Activated CD4-positive, CD25-positive, alpha-beta regulatory T cell treated with anti-CD3 and anti-CD28 coated beads, Interleukin-2, amount 50 U/mL, for 24 hours (primary cell): ENCODE results near the gene PXDN.
"Not testable (repeated sequence)": the region's sequence is repeated elsewhere in the genome, so short reads cannot be mapped to it uniquely, and the experiment has no call there.

Experiments
- ATAC-seq, 2 donors: fragments of 150-1000 bp; cut with Tn5 transposase; one replicate each; pipeline ENCODE4 v1.10.0; 2021; ENCODE audit warnings: mild to moderate bottlenecking in 1 of 2, moderate library complexity in 1 of 2

The PXDN gene

DNA sequence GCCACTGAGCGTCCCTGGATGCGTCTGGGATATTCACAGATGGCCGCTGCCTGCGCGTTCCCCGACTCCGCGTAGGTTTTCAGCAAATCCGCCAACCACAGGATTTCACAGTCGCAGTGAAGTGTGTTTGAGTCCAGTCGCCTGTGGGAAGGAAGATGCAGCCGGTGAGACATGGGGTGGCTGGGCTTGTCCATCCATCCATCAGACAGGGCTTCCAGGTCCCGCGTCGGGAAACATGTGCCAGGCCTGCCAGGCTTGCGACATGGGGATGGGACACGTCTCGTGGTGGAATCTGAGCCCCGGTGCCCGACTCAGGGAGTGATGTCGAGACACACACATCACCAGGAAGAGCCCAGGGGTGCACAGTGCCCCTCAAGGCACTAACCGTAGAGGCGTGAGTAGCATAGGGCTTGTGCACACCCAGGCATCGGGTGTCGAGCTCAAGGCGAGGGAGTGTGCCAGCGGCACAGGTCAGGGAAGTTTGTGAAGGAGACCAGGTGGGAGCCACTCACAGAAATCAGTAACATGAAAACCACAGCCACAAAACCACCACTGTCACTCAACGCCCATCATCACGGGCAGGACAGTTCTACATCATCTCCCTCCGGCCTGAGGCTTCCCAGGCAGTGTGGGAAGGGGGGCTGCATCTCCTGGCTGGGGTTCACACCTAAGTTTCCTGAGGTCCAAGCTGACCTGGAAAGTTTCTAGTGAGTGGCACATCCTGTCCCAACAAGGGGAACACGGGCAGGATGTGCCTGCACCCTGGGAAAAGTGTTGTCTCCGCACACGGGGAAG is 63.9 kb downstream of the PXDN start:
- ATAC-seq: no peak

DNA sequence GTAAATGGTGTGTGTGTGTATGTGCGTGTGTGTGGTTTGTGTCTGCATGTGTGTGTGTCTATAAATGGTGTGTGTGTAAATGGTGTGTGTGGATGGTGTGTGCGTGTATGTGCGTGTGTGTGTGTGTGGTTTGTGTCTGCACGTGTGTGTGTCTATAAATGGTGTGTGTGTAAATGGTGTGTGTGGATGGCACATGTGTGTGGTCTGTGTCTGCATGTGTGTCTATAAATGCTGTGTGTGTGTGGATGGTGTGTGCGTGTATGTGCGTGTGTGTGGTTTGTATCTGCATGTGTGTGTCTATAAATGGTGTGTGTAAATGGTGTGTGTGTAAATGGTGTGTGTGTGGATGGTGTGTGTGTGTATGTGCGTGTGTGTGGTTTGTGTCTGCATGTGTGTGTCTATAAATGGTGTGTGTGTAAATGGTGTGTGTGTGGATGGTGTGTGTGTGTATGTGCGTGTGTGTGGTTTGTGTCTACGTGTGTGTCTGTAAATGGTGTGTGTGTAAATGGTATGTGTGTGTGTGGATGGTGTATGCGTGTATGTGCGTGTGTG is 64.8 kb downstream of the PXDN start:
- not testable (repeated sequence) for ATAC-seq

DNA sequence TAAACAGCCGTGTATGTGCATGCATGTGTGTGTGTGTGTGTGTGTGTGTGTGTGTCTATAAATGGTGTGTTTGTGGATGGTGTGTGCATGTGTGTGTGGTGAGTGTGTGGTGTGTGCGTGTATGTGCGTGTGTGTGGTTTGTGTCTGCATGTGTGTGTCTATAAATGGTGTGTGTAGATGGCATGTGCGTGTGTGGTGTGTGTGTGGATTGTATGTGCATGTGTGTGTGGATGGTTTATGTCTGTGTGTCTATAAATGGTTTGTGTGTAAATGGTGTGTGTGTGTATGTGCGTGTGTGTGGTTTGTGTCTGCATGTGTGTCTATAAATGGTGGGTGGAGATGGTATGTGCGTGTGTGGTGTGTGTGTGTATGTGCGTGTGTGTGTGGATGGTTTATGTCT is 65.2 kb downstream of the PXDN start:
- not testable (repeated sequence) for ATAC-seq

DNA sequence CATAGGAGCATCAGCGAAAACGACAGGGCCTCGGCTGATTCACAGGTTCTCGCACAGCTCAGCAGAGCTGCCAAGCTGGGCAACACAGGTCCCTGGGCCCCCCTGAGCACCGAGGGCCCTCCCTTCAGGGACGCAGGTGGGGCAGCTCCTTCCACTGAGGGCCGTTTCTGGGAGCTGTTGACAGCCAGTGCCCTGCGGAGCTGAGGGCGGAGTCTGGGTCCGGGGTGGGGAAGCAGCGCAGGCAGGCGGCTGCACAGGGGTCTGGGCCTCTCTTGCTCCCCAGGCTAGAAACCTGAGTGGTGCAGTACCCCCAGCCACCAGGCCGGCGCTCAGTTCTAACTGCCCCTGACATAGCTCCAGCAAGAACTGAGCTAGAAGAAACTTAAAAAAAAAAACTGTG is 65.7 kb downstream of the PXDN start:
- no peak for ATAC-seq

DNA sequence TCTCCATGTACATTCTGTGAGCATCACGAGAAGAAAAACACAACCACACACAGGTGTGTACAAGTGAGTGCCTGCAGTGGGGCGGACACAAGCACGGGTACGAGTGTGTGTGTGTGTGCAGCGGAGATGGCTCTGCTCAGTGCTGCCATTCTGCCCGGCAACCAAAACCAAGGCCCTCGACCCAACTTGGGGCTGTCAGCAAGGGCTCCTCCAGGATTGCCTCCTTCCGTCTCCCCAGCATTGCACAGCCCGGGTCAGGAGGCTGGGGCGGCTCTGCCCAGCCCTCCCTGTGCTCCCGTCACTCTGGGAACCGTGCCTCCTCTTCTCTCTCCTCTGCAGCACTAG is 66.5 kb downstream of the PXDN start:
- ATAC-seq: no peak

DNA sequence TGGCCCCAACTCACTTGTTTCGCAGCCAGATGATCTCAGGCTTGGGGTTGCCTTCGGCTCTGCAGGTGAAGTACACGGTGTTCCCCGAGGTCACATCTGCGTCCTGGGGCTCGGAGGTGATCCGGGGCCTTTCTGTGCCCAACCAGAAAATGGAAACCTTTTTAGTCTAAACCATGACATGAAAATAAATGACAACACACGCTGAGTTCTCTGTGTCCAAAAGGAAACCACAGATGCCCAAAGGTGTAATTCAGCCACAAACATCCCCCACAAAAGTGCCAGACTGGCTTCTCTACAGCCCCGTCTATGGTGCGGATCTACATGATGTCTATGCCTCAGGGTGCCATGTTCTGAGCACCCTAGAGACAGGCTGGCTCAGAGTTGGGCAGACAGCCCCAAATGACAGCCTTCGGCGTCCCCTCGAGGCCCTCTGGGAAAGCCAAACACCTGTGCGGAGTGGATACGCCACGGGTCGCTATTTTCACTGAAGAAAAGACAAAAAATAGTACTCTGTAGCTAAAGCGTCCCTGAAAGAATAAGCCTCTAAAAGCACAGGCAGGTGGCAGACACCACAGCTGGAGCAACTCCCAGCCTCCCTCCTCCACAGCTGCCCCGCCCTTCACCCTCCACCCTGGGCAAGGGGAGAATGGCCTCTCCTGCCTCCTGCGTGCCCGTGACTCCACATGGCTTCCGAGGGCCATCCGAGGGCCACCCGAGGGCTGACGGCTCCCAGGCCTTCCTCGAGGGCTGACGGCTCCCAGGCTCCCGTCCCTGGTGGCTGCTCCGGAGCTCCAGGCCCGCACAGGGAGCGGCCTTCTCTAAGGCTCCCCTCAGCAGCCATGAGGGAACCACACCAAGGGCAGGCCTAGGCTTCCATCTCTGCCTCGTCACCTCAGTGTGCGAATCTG is 67.1 kb downstream of the PXDN start:
- no peak for ATAC-seq

DNA sequence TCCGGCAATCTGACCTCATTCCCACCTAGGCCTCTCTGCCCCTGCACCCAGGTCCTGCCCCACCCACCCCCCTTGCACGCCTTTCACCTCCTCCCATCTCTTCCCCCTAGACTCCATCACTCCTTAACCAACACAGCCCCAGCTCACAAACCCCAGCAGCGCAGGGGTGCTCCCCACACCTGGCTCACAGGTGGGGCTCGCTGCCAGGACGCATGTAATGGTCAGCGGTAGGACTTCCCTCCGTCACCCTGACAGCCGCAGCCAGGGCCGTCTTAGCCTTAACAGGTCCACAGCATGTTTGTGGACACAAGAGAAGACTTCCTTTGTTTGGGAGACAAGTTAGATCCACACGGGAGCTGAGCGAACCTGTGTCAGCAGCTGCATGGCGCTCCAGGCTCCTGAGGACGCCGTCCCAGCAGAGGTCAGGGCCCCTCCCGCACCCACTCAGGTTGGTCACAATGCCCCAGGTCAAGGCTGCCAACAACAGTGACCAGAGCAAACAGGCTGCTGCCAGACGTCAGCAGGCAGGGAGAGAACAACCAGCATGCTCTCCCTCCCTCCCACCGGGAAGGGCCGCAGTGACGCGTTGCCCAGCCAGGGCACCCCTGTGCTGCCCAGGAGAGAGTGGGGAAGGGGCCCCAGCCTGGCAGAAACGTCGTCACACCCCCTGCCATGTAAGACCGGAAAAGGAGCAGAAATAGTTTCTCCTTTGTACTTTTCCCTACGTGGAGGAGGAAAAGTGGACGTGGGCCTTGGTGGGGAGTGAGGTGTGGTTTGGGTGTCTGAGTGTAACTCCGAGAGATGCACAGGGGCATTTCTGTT is 68.0 kb downstream of the PXDN start:
- ATAC-seq: no peak

DNA sequence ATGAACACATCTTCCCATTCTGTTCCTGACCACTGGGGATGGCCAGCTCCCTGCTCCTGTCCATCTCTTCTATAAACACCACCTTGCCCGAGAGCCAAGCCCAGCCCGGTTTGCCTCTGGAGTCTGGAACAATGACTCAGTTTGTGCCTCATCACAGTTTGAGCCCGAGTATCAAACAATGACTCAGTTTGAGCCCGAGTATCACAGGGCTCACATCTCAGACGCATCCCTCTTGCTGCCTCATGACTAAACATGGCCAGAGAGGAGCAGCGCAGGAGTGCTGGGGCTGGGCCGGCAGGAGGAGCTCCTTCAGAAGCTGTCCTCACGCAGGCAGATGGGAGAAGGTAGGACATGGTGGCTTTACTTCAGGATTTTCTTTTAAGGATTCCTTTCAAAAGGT is 68.7 kb downstream of the PXDN start:
- no peak for ATAC-seq

DNA sequence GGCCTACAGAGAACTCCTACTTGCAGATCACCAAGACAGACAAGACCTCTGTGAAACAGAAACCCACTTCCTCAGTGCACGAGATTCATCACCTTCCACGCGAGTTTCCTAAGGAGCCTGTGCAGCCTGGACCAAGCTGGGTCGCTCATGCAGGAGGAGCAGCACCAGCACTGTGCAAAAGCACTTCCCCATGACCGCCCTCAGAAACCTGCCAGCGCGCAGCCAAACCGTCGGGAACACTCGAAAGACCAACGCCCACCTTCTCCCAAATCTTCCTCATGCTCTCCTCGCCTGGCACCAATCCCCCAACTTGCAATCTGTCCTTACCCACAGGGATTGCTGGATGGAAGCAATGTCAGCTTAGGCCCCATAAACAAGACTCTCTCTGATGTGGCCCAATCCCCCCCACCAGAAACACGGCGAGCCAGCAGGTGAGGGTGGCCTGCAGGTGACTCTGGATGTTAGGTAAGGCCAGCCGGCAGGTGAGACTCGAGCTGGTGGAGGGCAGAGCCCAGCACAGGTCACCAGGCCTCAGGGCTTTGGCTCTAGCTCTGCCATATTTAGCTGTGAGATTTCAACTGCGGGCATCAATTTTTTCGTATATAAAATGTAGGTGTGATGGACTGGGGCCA is 69.4 kb downstream of the PXDN start:
- ATAC-seq: no peak

DNA sequence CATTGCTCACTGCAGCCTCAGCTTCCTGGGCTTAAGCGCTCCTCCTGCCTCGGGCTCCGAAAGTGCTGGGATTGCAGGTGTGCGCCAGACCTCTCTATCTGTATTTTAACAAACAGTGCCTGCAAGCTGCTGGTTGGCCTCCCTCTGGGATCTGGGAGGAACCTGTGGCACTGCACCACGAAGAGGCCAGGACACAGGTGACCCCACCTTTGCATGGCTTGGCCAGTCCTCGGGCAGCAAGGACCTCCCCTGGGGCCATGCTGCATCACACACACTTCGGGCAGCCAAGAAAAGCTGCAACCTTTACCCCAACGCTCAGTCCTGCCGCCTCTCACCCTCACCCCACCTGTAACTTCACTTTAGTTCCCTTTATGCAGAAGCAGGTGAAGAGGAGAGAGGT is 70.0 kb downstream of the PXDN start:
- ATAC-seq: no peak

DNA sequence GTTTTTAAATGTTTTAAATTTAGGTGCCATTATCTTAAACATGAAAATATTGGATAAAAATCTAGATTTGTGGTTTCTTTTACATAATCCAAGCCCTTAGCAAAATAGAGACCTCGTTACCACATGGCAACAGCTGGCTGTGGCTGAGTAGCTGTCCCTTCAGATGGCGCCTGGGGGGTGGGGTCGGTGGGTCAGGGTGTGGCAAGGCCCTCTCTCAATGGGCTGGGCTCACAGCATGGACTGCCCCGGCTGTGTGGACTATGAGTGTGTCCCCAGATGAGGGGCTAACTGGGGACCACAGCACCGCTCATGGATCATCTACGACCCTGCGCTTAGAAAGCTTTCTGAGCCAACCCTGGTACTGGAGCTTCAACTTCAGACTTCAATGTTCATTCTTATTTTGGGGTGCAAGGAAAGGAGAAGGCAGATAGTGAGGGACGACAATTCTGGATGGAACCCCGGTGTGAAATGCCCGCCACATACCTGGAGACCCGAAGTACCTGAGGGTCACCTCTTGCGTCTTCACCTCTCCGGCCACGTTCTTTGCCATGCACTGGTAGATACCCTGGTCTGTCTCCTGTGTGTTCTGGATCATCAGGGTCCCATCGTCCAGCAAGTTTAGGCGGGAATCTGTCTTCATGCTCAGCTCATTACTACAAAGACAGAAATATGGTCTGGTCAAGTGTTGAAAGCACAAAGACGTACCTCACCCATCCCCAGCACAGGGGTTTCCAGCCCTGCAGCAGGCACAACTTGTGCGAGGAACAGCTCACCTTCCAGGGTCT is 71.0 kb downstream of the PXDN start:
- ATAC-seq: no peak

DNA sequence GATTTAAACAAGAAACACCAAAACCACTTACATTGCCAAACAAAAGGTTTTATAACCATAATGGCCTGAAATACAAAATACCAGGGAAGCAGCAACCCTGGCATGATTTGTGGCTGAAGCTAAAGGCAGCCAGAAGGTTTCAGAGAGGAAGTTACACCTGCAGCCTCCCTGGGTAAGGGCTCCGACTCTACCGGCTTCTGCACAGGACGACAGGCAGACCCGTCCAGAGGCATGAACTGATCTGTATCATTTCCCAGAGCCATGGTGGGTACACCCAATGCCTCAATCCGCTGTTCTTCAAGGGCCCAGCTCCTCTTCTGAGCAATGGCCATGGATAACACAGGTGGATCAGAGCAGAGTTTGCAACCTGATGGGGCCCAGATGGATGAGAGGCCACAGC is 71.6 kb downstream of the PXDN start:
- no peak for ATAC-seq

DNA sequence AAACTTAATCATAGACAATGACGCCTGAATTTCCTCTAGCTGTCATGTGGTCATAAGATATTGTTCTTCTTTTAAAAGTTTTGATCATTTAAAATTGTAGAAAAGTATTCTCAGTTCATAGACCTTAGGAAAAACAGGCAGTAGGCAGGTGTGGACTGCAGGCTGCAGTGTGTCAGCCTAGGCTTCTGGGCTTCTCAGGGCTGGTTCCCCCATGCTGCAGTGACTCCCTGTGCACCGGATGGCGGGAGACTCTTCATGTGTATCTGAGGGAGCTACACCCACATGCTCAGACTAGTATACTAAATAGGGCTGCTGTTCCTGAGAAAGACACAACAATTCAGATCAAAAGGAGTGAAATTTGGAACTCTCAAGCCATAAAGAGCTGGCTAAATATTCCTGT is 72.4 kb downstream of the PXDN start:
- no peak for ATAC-seq

DNA sequence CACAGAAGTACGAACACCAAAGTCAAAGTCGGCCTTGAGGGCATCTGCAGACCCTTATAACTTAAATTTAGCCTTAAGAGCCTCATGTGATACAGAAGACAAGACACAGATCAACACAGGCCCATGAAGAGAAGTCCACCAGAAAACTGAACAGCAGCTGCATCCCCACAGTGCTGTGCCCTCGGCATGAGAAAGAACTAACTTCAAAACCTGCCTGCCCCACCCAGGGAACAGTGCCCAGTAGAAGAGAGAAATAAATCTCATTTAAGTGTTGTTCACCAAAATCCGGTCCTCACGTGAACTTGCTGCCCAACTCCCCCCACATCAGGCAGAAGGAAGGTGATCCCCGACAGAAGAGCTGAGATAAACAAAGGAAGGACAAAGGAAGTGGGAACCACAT is 73.7 kb downstream of the PXDN start:
- no peak for ATAC-seq

DNA sequence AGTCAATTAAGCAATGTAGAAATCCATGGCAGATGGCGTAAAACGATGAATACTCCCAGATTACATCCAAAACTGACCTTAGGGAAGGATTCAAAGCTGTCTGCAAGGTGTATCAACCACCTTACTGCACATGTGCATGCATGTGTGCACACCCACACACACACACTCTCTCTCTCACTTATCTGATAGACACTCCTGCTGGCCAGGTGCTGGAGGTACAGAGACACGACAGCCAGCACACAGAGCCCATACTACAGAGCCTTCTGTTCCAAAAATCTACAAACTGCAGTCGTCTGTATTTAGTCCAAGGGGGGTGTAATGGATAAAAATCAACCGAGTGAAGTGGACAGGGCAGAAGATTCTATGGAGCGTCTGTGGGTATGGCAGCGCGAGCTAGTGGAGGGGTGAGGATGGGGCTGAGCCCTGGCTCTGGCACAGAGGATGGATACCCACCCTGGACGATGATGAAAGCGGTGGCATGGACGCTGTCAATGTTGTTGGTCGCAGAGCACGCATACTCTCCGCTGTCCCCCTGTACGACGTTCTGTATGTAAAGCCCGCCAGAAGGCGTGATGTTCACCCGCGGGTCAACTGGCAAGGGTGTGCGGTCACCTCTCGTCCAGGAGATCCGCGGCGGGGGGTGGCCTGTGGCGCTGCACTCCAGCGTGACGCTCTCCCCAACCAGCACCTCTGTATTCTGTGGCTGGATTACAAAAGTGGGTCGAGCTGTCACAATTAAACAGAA is 78.4 kb downstream of the PXDN start:
- no peak for ATAC-seq

DNA sequence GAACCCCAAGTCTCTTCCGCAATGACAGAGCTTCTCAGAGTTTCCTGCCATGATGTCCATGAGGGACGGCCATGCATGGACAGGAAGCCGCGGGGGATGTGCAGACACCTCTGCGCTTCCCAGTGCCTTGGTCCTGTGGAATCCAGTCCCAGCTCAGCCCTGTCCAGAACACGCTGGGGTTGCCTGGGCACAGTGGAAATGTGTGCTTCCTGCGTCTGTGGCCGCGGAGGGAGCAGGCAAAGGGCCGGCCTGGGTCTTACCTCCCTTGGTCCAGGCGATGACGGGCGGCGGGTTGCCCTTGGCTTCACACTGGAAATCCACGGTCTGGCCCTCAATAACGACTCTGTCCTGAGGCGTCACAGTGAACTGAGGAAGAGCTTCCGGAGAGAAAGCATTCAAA is 79.6 kb downstream of the PXDN start:
- no peak for ATAC-seq

DNA sequence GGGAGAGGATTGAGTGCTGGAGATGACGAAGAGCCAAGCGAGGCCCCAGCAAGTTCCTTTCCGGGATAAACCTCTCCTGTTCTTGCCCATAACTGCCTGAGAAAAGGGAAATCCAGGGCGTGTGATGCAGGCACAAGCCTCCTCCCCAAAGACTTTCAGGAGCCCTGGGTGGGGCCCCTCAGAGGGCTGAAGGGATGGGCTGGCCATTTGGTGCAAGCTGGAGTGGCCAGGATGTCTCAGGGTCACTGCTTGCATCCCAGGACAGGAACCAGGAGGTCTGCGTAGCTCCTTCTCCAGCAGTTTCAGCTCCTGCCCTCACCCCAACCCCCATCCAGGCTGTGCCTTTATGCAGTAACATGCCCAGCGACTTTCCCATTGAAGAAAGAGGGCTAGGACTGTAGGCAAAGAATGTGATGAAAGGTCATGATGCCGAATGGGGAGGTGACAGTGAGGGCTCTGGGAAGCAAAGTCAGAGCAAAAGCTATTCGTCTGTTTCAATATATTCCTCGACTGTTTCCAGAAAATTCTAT is 80.2 kb downstream of the PXDN start:
- no peak for ATAC-seq

DNA sequence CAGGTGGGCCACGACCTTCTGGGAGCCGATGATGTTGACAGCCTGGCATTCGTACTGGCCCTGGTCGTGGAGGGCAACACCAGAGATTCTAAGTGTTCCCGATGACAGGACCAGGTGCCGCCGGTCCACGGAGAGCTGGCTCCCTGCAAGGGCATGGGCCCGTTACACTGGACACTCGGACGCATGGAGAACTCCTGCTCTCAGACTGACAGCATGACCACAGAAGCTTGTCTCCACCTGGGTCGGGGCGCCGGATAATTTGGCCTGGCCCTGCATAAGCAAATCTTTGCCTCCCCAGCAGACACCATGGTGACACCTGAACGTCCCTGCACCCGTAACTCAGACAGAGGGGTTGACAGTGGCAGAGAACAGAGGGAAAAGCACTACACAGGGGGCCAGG is 80.7 kb downstream of the PXDN start:
- ATAC-seq: no peak

DNA sequence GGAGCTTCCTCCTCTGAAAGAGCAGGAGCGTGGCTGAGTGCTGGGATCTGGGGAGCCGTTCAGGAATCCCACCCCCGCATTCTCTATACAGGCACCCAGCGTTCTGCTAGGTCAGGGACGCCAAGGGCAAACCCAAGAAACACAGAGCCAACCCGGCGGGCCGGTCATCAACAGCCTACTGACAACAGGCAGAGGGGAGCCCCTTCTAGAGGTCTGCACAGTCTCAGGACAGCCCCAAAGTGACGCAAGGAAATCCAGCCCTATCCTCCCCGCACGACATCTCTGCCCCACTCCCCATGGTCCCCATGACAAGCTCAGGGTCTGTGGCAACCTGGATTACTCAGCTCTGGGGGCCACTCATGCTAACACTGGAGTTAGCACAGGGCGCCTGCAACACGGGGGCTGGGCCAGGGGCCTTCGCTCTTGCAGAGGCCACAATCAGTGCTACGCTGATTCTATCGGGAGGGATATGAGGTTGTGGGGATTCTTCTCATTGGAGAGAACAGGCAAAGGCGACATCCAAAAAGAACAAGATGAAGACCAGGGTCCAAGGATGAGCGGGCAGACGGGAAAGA is 81.6 kb downstream of the PXDN start:
- ATAC-seq: no peak

DNA sequence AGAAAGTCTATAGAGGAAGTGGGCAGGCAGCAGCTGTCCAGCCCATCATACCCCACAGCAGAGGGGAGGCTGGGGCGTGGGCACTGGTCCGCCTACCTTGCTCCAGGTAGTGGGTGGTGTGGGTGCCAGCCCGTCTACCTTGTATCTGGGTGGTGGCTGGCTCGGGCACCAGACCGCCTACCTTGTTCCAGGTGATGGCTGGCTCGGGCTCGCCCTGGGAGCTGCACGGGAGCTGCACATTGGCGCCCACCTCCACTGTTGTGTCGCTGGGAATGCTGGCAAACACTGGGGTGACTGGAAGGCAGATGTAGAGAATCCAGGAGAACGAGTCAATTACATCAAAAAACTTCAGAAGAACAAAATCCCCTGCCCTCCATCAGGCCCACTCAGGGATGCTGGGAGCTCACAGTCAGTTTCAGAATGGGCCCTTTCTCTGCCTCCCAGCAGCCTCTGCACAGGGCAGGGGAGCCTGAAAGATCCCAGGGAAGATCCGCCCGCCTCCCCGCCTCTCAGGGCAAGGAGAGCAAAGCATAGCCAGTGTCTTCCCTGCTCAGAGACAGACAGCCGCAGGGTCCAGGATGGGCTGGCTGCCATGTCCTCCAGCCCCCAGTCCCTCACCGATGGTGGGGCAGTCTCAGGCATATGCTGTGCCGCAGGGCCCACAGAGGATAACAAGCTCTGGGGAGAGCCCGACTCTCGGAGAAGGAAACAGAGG is 82.3 kb downstream of the PXDN start:
- no peak for ATAC-seq
